ENCODE data around the gene POLG2. TPM values are rescaled to one million over a fixed set of nuclear protein-coding genes. Genes with fewer than 3 reads are reported as not detected.

Gene POLG2
- polyA plus RNA-seq, 2 of the 4 experiments (the other 2 are of a cell fraction): 26.3 to 31.3 TPM

GRCh38 chr17:64492481-64493109 is 4.3 kb downstream of the POLG2 start:
- FAIRE-seq (no peak), ATAC-seq (no peak), DNase-seq (ENCODE audit: low read depth in 1 of 2, low spot score in 1 of 2) (peak in 1 of 2 experiments; percentile 48)
- TF ChIP-seq REST (IDR thresholded peaks at IDR 0.05): no peak
- peak; percentile 48 for TF ChIP-seq CTCF (IDR thresholded peaks at IDR 0.05)
- 0 out of 5 replicates have a peak, but pooled peaks of 1 of the 2 experiments have one; percentile 1 for TF ChIP-seq RAD21 (conservative IDR thresholded peaks at IDR 0.05 in 1 of 2, IDR thresholded peaks at IDR 0.05 in 1 of 2)
- peak; percentile 65 to 89; a peak in 3 of 4 replicates for TF ChIP-seq CEBPB (IDR thresholded peaks at IDR 0.05)
- Histone ChIP-seq H3K27ac (no peak overlapping the region), H3K4me2 (no peak overlapping the region; the same call in 2 of the 3 replicates), H3K4me3 (no peak overlapping the region), H3K4me1 (peaks cover 30% of the 10 kb centered on the region), H3K9me3 (no peaks in the 10 kb centered on the region)
- POLR2A ChIA-PET: interaction anchor here (2.7 kb wide), 1 partner anchor 14 kb away, joined by 26 read pairs; the partner anchor contains the start of genes CEP95 and DDX5
- CTCF ChIA-PET: interaction anchor here (0.8 to 12.8 kb wide), 14 partner anchors 8 to 189 kb away, joined by 3 to 300 read pairs (median 6); no protein-coding TSS in a partner anchor
- 67% methylated on average over 6 of the region's 6 CpGs for WGBS (ENCODE audit: missing lambda C conversion rate)

GRCh38 chr17:64491994-64492393 is 4.9 kb downstream of the POLG2 start:
- DNase-seq (ENCODE audit: low read depth in 1 of 2, low spot score in 1 of 2) (no peak), ATAC-seq (no peak), FAIRE-seq (no peak)
- Histone ChIP-seq H3K9me3 (no peaks in the 10 kb centered on the region), H3K4me2 (peak overlapping the region; percentile 1; the same call in 1 of the 3 replicates), H3K4me1 (peaks cover 26% of the 10 kb centered on the region), H3K4me3 (no peak overlapping the region), H3K27ac (no peak overlapping the region)
- 49% methylated on average over 3 of the region's 3 CpGs for WGBS (ENCODE audit: missing lambda C conversion rate)
- ChIA-PET CTCF (interaction anchor here (0.6 to 12.8 kb wide), 18 partner anchors 8 to 189 kb away, joined by 3 to 300 read pairs (median 6); partner anchors contain the start of gene DDX5), POLR2A (interaction anchor here (1.6 to 2.7 kb wide), 2 partner anchors 14 to 72 kb away, joined by 6 to 26 read pairs; partner anchors contain the start of genes CEP95 and DDX5)
- TF ChIP-seq CBX2 (IDR thresholded peaks at IDR 0.05; ENCODE audit: borderline replicate concordance, low read depth): no peak
- TF ChIP-seq MYC (IDR thresholded peaks at IDR 0.05; ENCODE audit: borderline replicate concordance, low read length): no peak
- TF ChIP-seq MAFK (IDR thresholded peaks at IDR 0.05; ENCODE audit: partially characterized antibody): peak; percentile 94

- FAIRE-seq (no peak), DNase-seq (ENCODE audit: low read depth in 1 of 2, low spot score in 1 of 2) (peak in 1 of 2 experiments; percentile 70), ATAC-seq (peak; percentile 80 to 93)
- Histone ChIP-seq H3K4me3 (no peak overlapping the region), H3K4me2 (no peak overlapping the region), H3K27ac (no peak overlapping the region), H3K4me1 (peaks cover 26% of the 10 kb centered on the region), H3K9me3 (no peaks in the 10 kb centered on the region)
- 83% methylated on average over 13 of the region's 13 CpGs for WGBS (ENCODE audit: missing lambda C conversion rate)
- ChIA-PET CTCF (interaction anchor here (0.6 to 12.8 kb wide), 24 partner anchors 11 to 249 kb away, joined by 3 to 300 read pairs (median 4); partner anchors contain the start of gene DDX5), POLR2A (interaction anchor here (1.6 to 2.7 kb wide), 2 partner anchors 15 to 72 kb away, joined by 6 to 26 read pairs; partner anchors contain the start of genes CEP95 and DDX5)
- peak; percentile 84 for TF ChIP-seq CTCF (IDR thresholded peaks at IDR 0.05)
- TF ChIP-seq CEBPB (IDR thresholded peaks at IDR 0.05): peak; percentile 51 to 63; a peak in 3 of 4 replicates
- TF ChIP-seq RAD21 (conservative IDR thresholded peaks at IDR 0.05 in 1 of 2, IDR thresholded peaks at IDR 0.05 in 1 of 2): peak; percentile 77 to 80
- no peak for TF ChIP-seq ATOH8 (CRISPR knock-in tag; IDR thresholded peaks at IDR 0.05; ENCODE audit: low read depth)
- no peak for TF ChIP-seq BCL3 (IDR thresholded peaks at IDR 0.05)
- no peak for TF ChIP-seq JUN (IDR thresholded peaks at IDR 0.05)
- TF ChIP-seq SMC3 (IDR thresholded peaks at IDR 0.05): peak; percentile 79
Observed at GRCh38 chr17:64491034-64491860, 5.6 kb downstream of the POLG2 start.
